Psoas muscle (tissue), 8 donors: ENCODE data around the gene PTPN1. TPM values are rescaled to one million over a fixed set of nuclear protein-coding genes. Genes with fewer than 3 reads are reported as not detected.
"Not testable (repeated sequence)": the region's sequence is repeated elsewhere in the genome, so short reads cannot be mapped to it uniquely, and the experiment has no call there.

Experiments
- ATAC-seq, 4 donors: fragments of 200-7000 bp; cut with Tn5 transposase; one replicate each; pipeline ENCODE4 v1.9.1; 2020; ENCODE audit warnings: moderate library complexity in 3 of 4, mild to moderate bottlenecking in 2 of 4
- DNase-seq, 2 donors: peaks; one replicate each; pipeline ENCODE4 v3.0.0-alpha.2; 2020
- H3K27ac ChIP-seq: fragments of 200-600 bp; one replicate; pipeline ENCODE4 v1.8.0; 2022
- H3K27me3 ChIP-seq, 3 donors: fragments of 200-600 bp in 1 of 3; one replicate each; pipeline versions ENCODE4 v1.6.1 to v1.8.0; 2013 to 2022; ENCODE audit warnings: low read length in 2 of 3, mild to moderate bottlenecking in 2 of 3, moderate library complexity in 1 of 3; ENCODE audit not compliant: insufficient read depth in 3 of 3
- H3K36me3 ChIP-seq, 2 donors: fragments of 200-600 bp in 1 of 2; one replicate each; pipeline versions ENCODE4 v1.6.1 to v1.8.0; 2013 to 2022; ENCODE audit warnings: low read depth in 1 of 2, mild to moderate bottlenecking in 1 of 2, moderate library complexity in 1 of 2; ENCODE audit not compliant: insufficient read depth in 1 of 2
- H3K4me1 ChIP-seq: fragments of 200-600 bp; one replicate; pipeline ENCODE4 v1.8.0; 2022
- H3K4me3 ChIP-seq: fragments of 200-600 bp; one replicate; pipeline ENCODE4 v1.8.0; 2022; ENCODE audit warnings: mild to moderate bottlenecking
- H3K9me3 ChIP-seq: fragments of 200-600 bp; one replicate; pipeline ENCODE4 v1.8.0; 2022
- CTCF ChIP-seq: fragments of 200-600 bp; IDR thresholded peaks from one replicate; pipeline ENCODE4 v1.8.0; 2022; ENCODE audit warnings: antibody characterized with exemption
- WGBS, 3 donors: extraction: QIAGEN DNeasy Blood & Tissue Kit; methylation state at CpG; one replicate each; pipeline versions ENCODE4 v1.1.6 to v1.1.7; 2013; 5-methylcytosine and 5-hydroxymethylcytosine counted together
- intact Hi-C, 2 donors: fragments of 100-400 bp; cut with DNase I; formaldehyde crosslinking; loops; one replicate each; pipeline versions ENCODE4 v1.11.0 to v1.14.2; 2022
- polyA plus RNA-seq, 3 donors: library from polyadenylated mRNA; stranded (reverse); fragments of 200-250 nt; gene quantifications; one replicate each; pipeline ENCODE4 v1.2.3, GENCODE V29; 2013
- total RNA-seq, 4 donors: library from RNA; stranded (reverse); fragmentation: NEBNext Ultra II Directional in 2 of 4; extraction: Animal tissue kit (Norgen Biotek cat#: 25700) in 2 of 4; gene quantifications; one replicate each; pipeline versions ENCODE4 v1.2.1 to v1.2.4, GENCODE V29; 2021 to 2023
- donor health status: healthy with polysubstance abuse.
- donor health status: DM: no; HTN: no; CAD: no; lungs with moderate emphysema.
- donor health status: Bipolar disorder and iron deficiency.
- donor health status: healthy.
- donor health status: DM: yes; HTN: yes; CAD: no.
- donor health status: DM: no; HTN: no; CAD: no.
- donor health status: DM: no; HTN: no; CAD: no.
- donor health status: DM: yes; HTN: yes; CAD: no.

PTPN1 gene
- total and polyA plus RNA-seq, 7 donors = 28.7 to 112 (median 46.1) TPM

- Histone ChIP-seq H3K27me3 (no peaks in the 10 kb centered on the region), H3K9me3 (no peaks in the 10 kb centered on the region), H3K4me1 (peaks cover 61% of the 10 kb centered on the region), H3K27ac (peak overlapping the region; percentile 38), H3K4me3 (no peak overlapping the region), H3K36me3 (peaks cover 0 to 3% of the 10 kb centered on the region in 2 donors)
- WGBS, 3 donors = 30 to 39% (median 36%) methylated on average over 1 of the region's 1 CpG
- TF ChIP-seq CTCF = no peak
- peak; percentile 61 to 87 (median 80) for ATAC-seq
- intact Hi-C loops = loop anchor here in 1 of 2 donors (1.0 to 5.0 kb wide), 2 partner anchors 33 to 39 kb away; no protein-coding TSS in a partner anchor
- peak in 1 of 2 donors; percentile 30 for DNase-seq
Measured at GRCh38 chr20:50534567-50534966, 24.4 kb downstream of the PTPN1 start.

DNA sequence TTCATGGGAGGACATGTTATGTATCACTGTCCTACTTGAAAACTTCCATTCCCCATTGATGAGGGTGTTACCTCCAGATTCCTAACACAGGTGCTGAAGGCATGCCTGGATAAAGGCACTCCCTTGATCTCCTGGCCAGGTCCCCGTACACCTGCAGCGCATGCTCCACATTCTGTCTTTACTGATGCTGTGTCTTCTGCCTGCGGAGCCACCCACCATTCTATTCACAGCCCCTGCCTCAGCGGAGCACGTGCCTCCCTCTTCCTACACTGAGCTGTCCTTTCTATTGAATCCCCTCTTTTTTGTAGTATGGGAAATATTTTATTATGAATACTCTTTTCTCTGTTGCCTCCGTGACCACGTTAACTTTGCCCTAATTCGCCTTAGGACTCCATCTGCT is 25.0 kb downstream of the PTPN1 start:
- H3K9me3 ChIP-seq = no peaks in the 10 kb centered on the region
- no peak for TF ChIP-seq CTCF
- ATAC-seq (peak in 1 of 4 donors; percentile 6), DNase-seq (no peak)
- no peaks in the 10 kb centered on the region for H3K27me3 ChIP-seq
- H3K36me3 ChIP-seq = peaks cover 0 to 3% of the 10 kb centered on the region in 2 donors
- H3K4me3 ChIP-seq = no peak overlapping the region
- no peak overlapping the region for H3K27ac ChIP-seq
- intact Hi-C loops = no loop called here
- WGBS, 3 donors = 71 to 86% (median 80%) methylated on average over 8 of the region's 8 CpGs
- peaks cover 57% of the 10 kb centered on the region for H3K4me1 ChIP-seq

- Histone ChIP-seq H3K27ac (no peak overlapping the region), H3K27me3 (no peaks in the 10 kb centered on the region), H3K36me3 (no peaks in the 10 kb centered on the region), H3K4me1 (peaks cover 68% of the 10 kb centered on the region), H3K4me3 (no peak overlapping the region), H3K9me3 (no peaks in the 10 kb centered on the region)
- no peak for TF ChIP-seq CTCF
- DNase-seq = no peak
- intact Hi-C loops = no loop called here
- ATAC-seq = no peak
- 84 to 85% (median 84%) methylated on average over 4 of the region's 4 CpGs for WGBS, 3 donors
Measured at GRCh38 chr20:50536333-50536732, 26.1 kb downstream of the PTPN1 start.

GRCh38 chr20:50537546-50538201 is 27.5 kb downstream of the PTPN1 start:
- Histone ChIP-seq H3K36me3 (no peaks in the 10 kb centered on the region), H3K27ac (no peak overlapping the region), H3K27me3 (no peaks in the 10 kb centered on the region), H3K9me3 (no peaks in the 10 kb centered on the region), H3K4me1 (peaks cover 68% of the 10 kb centered on the region), H3K4me3 (no peak overlapping the region)
- ATAC-seq = no peak
- no peak for TF ChIP-seq CTCF
- 76 to 87% (median 78%) methylated on average over 7 of the region's 7 CpGs for WGBS, 3 donors
- intact Hi-C loops = no loop called here
- DNase-seq = no peak

- Histone ChIP-seq H3K4me1 (peaks cover 68% of the 10 kb centered on the region), H3K4me3 (no peak overlapping the region), H3K27ac (no peak overlapping the region), H3K9me3 (no peaks in the 10 kb centered on the region), H3K27me3 (no peaks in the 10 kb centered on the region), H3K36me3 (no peaks in the 10 kb centered on the region)
- WGBS, 3 donors = 82 to 84% (median 82%) methylated on average over 4 of the region's 4 CpGs
- intact Hi-C loops = no loop called here
- ATAC-seq (no peak), DNase-seq (no peak)
- no peak for TF ChIP-seq CTCF
Measured at GRCh38 chr20:50538276-50538675, 28.1 kb downstream of the PTPN1 start.

GRCh38 chr20:50539798-50540197 is 29.6 kb downstream of the PTPN1 start:
- peaks cover 63% of the 10 kb centered on the region for H3K4me1 ChIP-seq
- H3K9me3 ChIP-seq, H3K27ac ChIP-seq, H3K36me3 ChIP-seq, ATAC-seq, H3K27me3 ChIP-seq, intact Hi-C loops, DNase-seq, H3K4me3 ChIP-seq: not testable (repeated sequence)
- 91 to 97% (median 96%) methylated on average over 8 of the region's 8 CpGs for WGBS, 3 donors
